ENCODE measurements around the gene HOXD12. TPM values are rescaled to one million over a fixed set of nuclear protein-coding genes. Genes with fewer than 3 reads are reported as not detected.
A peak's percentile ranks its signal among the peaks of the same experiment; 100 is the strongest.

HOXD12 gene
- total RNA-seq, 1 experiment from 2014 or later, result 0.12 TPM

DNA sequence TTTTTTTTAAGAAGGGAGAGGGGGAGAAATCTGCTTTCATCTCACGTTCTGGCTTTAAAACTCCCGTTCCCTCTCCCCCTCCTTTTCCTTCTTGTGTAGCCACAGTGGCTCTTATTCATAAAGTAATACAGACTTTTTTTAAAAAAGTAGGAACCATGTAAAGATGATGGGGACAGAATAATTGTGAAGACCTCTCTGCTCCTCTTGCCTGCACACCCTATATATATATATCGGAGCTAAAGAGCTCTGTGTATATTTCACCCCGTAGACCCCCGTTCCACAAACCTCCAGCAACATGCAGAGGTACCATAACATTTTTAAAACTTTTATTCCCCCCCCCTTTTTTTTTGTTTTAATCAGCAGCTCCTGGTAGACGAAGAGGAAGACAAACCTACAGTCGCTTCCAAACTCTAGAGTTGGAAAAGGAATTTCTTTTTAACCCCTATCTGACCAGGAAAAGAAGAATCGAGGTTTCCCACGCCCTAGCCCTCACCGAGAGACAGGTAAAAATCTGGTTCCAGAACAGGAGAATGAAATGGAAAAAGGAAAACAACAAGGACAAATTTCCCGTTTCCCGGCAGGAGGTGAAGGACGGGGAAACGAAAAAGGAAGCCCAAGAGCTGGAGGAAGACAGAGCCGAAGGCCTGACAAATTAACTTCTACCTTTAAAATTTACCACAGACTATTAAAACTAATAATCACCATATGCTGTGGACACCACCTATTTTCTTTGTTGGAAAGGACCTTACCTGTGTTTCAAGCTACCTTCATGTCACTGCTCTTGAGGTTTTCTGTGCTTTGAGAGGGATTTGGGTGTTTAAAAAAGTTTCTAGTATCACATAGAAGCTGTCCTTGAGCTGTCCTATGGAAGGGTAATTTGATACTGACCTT lies 31.6 kb downstream of the HOXD12 start:
- no peak for DNase-seq (ENCODE audit: low read depth)

DNA sequence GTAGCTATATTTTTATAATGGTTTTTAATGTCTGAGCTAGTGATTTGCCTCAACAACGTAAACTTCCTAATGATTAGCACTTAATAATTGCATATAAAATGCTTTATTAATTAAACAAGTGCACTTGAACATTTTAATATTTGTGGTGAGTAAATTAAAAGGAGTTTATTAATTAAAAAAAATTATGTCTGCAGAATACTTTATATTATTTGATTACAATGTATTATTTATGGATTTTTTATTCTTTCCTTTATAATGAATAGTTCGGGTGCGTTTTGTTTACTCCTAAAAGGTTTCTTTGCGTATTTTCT lies 32.2 kb downstream of the HOXD12 start:
- DNase-seq (ENCODE audit: low read depth), result no peak

GRCh38 chr2:176132205-176133171 lies 32.9 kb downstream of the HOXD12 start:
- no peak for DNase-seq (ENCODE audit: low read depth)

- DNase-seq (ENCODE audit: low read depth), result no peak
Observed at GRCh38 chr2:176133389-176133788, 33.8 kb downstream of the HOXD12 start.

- no peak for DNase-seq (ENCODE audit: low read depth)
Observed at GRCh38 chr2:176134035-176134434, 34.4 kb downstream of the HOXD12 start.

GRCh38 chr2:176135035-176135440 lies 35.4 kb downstream of the HOXD12 start:
- DNase-seq (ENCODE audit: low read depth), result peak; percentile 46

DNA sequence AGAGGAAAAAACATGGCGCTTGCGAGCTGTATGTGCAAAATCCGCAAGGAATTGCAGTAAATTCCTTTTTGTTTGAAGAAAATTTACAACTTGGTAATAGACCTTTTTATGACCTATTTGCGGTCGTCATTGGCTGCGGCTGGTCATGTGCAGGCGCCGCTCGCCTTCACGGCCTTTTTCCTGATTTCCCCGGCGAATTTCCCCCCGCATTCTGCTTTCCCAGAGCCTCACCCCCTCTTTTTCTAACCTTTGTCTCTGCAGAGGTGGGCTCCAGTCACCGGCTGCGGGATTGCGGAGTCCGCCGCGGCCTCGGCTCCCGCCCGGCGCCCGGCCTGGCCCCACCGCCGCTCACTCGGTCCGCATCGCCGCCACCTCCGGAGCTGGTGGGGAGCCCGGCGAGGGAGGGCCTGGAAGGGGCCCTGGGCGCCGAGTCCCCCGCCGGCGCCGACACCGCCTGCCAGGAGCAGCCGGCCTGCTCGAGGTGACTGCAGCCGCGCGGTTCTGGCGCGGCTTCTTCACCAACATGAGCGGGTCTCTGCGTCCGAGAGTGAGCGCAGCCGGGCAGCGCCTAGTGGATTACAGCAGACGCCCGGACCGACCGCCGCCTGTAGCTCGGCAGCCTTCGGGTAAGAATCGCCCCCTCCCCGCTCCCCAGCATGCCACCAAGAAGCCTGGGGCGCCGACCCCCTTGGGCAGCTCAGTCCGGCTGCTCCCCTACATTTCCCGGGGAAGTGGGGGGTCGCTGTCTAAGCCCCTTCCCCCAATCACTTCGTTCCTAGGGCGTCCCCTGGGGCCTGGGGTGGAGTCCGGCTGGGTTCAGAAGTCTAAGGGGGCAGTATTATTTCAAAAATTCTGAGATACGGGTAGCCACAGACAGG lies 37.0 kb downstream of the HOXD12 start:
- peak; percentile 58 for DNase-seq (ENCODE audit: low read depth)

- DNase-seq (ENCODE audit: low read depth), result no peak
Observed at GRCh38 chr2:176137252-176137580, 37.6 kb downstream of the HOXD12 start.

GRCh38 chr2:176137906-176138305 lies 38.3 kb downstream of the HOXD12 start:
- no peak for DNase-seq (ENCODE audit: low read depth)

DNA sequence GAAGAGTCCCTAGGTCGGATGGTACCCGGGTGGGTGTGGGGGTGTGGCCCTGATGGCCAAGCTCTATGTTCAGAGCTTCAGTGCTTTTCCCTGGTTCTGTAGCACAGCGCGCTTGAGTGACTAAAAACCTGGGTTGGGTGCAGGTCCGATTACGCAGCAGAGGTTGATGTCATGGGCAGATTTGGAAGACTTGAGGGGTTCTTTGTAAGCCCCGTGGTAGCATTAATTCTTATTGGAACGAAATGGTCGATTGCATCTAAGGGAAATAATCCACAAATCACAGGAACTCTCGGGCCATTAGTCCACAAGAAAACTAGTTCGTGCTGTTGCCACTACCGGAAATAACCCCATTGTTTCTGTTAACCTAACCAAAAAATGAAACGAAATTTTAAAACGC lies 38.9 kb downstream of the HOXD12 start:
- no peak for DNase-seq (ENCODE audit: low read depth)

GRCh38 chr2:176138923-176139660 lies 39.5 kb downstream of the HOXD12 start:
- DNase-seq (ENCODE audit: low read depth), result no peak

DNA sequence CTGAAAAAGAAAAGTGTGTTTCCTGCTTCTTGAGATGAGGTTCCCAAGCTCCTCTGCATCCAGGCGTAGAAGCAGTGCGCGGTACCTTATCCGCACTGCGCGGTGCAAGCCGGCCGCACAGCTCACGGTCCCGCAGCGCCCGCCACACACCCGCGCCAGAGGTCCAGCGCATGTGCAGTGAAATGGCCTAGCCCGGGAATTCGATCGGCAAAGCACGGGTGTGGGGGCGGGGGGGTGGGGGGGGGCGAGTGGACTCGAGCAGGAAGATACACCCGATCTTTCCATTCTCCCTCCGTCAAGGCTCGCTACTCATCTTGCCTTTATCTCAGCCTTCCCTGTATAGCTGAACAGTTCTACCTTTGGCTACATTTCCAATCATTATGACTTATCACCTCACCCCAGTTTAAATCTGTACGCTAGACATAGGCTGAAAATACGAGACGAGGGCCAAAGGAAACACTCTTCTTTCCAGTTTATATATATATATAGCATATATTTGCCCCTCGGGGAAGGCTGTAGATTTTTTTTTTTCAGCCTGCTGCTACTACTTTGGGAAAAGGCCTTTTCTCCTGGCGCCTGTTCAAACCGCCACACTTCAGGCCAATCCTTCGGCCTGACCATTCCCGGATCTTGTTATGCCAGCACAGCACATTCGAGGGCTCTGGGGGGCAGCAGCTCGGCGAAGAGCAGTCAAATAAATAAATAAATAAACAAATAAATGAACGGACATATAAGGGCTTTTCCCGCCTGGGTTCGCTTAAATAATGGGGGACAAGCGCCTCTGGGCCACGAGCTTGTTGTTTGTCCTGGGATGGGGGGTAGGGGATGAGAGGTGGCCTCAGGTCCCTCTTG lies 40.3 kb downstream of the HOXD12 start:
- no peak for DNase-seq (ENCODE audit: low read depth)

DNA sequence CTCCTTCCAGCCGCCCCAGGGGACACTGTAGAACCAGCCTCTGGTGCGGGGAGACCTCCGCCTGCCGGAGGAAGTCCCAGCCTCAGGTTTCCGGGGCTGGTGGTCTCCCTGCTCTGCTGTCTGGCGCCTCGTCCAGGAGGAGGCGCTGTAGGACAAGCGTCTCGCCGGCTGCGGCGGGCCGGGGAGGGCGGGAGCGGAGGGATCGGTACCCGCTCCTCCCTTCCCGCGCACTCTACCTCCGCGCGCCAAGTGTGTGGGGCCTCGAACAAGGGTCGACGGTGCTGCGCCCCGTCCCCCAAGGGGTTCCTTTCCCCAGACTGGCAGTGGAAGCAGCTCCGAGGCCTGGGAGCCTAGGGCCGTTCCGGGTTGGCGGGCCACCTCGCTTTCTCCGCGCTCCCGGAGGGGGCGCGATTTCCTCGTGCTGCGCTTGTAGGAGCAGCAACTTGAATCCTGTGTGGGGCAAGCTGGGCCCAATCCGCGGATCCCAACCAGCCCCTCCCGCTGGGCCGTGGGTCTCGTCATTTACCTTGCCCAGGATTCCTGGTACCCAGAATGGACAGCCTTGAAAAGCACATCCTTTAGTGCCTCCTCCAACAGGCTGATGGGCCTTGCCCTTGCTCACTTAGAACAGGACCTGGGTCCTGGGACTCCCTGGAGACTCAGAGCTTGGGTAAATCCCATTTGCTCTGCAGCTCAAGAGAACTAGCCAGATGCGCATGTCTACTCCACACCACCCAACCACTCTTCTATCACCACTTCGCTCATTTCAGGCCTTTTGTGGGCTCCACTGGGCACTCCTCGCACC lies 41.1 kb downstream of the HOXD12 start:
- peak; percentile 64 for DNase-seq (ENCODE audit: low read depth)

DNA sequence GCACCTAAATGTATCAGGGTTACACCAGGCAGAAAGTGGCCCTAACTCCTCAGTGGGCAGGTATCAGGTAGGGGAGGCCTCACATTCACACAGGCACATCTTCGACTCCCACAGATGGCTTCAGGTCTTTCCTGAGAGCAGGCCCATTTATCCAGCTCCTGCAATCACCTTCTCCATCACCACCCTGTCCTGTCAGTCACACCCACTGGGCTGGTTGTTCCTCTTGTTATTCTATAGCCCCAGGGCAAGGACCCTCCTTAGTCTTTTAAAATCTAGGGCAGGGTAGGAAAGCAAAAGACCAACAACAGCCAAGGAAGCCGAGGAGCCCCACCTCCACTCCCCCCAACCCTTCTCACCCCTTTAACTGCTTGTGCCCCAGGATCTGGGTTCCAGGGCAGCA lies 42.7 kb downstream of the HOXD12 start:
- no peak for DNase-seq (ENCODE audit: low read depth)

- no peak for DNase-seq (ENCODE audit: low read depth)
Observed at GRCh38 chr2:176145085-176145969, 45.7 kb downstream of the HOXD12 start.

- DNase-seq (ENCODE audit: low read depth), result no peak
Observed at GRCh38 chr2:176146101-176146500, 46.5 kb downstream of the HOXD12 start.

DNA sequence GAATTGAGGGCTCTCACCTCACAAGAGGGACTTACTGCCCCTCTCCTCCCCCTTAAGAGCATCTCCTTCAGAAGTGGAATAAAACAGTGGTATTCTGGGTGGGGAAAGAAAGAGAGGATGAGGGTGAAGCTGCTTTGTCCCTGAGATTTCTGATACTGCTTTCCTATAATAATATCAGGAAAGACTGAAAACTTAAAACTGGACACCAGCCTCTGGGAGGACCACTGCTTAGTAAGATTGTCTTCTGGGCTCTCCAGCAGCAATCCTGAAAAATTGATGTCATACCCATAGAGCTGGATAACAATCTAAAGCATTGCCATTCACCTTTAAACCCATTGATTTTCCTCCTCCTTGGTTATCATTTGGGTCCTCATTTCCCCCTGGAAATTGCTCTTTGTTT lies 47.0 kb downstream of the HOXD12 start:
- DNase-seq (ENCODE audit: low read depth), result no peak

DNA sequence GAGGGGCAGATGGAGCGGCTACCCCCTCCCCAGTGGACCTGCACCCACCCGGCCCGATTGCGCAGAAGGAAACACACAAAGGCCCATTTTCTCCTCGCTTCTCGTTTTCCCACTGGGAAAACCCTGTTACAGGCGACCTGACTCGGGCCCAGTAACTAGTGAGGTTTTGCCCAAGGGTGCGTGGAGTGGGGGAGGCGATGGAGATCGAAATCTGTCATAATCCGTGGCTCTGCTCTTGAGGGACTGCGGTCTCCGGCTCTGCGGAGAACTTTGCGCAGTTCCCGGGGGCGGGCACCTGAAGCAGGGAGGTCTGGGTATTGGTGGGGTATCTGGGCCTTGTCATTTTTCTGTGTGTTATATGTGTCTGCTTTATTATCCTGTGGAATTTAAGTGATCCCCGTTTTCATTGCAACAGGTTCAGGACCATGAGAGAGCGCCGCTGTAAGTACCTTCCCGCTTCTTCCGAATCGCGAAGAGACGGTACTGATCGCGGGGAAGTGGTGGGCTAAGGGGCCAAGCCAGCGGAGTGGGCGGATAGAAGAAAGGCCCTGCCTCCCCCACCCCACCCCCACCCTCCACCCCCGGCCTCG lies 47.7 kb downstream of the HOXD12 start:
- DNase-seq (ENCODE audit: low read depth), result no peak
